GM12891 (cell line): ENCODE data around the gene MLC1.

Source experiments
- POLR2A ChIP-seq: IDR thresholded peaks from 2 replicates; pipeline ENCODE4 v1.6.1; 2011; ENCODE audit warnings: low read depth, low read length, control low read depth
- POLR2AphosphoS5 ChIP-seq: IDR thresholded peaks from 2 replicates; pipeline ENCODE4 v1.6.1; 2011; ENCODE audit warnings: low read depth, low read length, control low read depth
- TAF1 ChIP-seq: IDR thresholded peaks from 2 replicates; pipeline ENCODE4 v1.6.1; 2011; ENCODE audit warnings: low read depth, low read length, control low read depth

DNA sequence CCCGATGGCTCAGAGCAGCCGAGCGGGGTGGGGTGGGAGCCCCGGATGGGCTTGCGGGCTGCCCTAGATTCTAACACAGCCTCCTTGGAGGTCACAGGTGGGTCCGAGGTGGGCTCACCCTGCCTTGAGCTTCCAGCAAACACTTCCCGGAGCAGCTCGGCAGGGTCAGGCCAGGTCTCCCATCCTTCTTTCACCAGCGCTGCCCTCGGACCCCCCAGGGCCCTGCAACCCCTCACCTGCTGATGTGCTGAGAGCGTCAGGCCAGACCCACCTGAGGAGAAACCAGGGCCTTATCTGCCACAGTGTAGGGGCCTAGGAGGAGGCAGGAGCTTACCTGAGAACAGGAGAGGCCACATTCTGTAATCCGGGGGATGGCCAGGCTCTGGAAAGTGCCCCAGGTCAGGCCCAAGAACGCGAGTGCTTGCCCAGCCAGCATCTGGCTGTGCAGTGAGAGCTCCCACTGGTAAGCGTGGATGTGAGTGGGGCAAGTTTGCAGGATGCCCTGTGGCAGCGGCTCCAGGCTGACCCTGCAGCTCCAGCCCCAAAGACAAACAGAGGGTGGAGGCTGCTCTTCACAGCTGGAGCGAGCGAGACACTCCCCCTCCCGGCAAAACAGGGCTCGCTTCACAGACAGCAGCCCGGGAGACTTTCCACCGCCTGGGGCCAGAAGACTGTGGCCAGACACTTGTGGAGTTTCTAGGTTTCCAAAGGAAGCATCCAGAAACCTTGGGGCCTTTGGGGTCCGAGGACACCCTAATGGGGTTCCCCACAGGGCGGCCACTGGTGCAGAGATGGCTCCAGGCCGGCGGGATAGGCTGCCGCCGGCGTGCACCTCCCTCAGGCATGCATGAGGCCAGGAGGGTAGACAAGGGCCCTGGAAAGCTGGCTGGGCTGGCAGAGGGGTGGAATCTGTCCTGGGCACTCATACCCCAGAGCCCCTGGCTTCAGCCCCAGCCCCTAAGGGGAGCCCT is 72.7 kb downstream of the MLC1 start, which contains the start of gene IL17REL:
- TF ChIP-seq POLR2A (no peak), POLR2AphosphoS5 (no peak), TAF1 (no peak)
